LHCN-M2 (cell line): Measurements from ENCODE around the gene ERGIC1. TPM values are rescaled to one million over a fixed set of nuclear protein-coding genes. Genes with fewer than 3 reads are reported as not detected.

ENCODE experiments used
- DNase-seq: peaks from one replicate; pipeline ENCODE4 v3.0.0-alpha.2; 2012; ENCODE audit warnings: low read depth
- total RNA-seq: library from RNA; depleted of rRNA; stranded (reverse); fragments of >200 nt; gene quantifications from 2 replicates; pipeline ENCODE4 v1.2.3, GENCODE V29; 2014; rRNA removed

Gene ERGIC1
- total RNA-seq, 1 experiment from 2014 or later: 152 TPM

DNA sequence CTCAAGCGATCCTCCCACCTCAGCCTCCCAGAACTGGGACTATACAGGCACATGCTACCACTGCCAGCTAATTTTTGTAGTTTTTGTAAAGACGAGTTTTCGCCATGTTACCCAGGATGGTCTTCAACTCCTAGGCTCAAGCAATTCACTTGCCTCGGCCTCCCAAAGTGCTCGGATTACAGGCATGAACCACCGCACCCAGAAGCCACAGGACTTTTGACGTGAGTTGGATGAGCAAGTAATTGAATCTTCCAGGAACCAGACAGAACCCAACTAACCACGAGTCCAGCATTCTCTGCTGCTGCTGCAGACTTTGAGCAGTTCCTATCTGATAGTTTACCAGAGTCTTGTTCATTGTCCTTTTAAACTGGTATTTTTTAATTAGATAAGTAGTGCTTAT is 139.9 kb downstream of the ERGIC1 start:
- DNase-seq: no peak

DNA sequence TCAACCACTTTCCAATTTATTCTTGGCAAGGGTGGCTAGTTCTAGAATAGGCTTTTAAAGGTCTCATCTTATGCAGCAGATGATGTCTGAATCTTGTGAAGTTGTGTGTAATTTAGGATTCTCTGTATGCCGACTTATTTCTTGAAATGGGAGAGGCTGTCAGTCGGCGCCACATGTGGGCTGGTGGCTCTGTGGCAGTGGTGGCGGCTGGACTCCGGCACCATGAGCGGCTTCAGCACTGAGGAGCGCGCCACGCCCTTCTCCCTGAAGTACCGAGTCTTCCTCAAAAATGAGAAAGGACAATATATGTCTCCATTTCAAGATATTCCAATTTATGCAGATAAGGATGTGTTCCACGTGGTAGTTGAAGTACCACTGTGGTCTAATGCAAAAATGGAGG is 141.2 kb downstream of the ERGIC1 start:
- no peak for DNase-seq

DNA sequence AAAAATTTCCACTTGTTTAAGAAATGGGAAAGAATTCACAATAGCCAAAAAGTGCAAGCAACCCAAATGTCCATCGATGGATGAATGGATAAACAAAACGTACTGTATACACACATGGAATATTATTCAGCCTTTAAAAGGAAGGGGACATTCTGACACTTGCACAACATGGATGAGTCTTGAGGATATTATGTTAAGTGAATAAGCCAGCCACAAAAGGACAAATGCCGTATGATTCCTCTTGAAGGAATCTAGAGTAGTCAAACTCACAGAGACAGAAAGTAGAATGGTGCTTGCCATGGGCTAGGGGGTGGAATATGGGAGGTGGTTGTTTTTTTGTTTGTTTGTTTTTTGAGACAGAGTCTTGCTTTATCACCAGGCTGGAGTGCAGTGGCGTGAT is 145.7 kb downstream of the ERGIC1 start:
- DNase-seq: peak; percentile 74

DNA sequence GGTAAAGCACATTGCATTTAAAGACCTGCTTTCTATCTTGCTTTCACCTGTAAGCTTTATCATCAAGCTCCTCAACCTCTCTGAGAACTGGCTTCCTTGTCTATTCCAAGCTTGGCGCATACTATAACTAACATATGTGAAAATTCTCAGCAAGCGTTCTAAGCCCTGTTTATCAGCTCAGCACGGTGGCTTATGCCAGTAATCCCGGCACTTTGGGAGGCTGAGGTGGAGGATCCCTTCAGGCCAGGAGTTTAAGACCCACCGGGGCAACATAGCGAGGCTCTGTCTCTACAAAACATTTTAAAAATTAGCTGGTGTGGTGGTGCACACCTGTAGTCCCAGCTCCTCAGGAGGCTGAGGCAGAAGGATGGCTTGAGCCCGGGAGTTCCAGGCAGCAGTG is 147.9 kb downstream of the ERGIC1 start:
- DNase-seq: no peak

DNA sequence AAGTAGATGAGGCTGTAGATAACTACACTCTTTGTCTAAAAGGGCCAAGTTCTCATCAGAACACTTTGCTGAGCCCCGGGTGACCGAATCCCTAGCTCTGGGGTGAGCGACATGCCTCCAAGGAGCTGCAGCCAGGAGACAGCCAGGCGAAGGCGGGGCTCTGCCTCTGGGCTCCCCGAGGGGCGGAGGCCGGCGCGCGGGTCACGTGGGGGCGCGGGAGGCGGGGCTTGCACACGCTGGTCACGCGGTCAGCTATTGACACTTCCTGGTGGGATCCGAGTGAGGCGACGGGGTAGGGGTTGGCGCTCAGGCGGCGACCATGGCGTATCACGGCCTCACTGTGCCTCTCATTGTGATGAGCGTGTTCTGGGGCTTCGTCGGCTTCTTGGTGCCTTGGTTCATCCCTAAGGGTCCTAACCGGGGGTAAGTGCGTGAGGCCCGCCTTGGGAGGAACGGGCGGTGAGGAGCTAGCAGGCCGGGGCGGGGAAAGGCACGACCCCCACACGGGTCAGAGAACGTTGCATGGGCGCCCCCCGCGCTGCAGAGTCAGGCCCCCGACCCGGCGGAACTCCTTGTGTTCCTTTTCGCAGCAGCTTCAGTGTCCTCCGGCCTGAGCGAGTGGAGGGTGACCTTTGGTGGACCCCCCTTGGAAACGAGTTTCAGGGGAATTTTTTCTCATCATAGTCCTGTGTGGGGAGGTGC is 149.6 kb downstream of the ERGIC1 start, which contains the start of gene ATP6V0E1:
Gene ATP6V0E1 (plus strand): TSS at position 230 of the 702 bp plus-strand sequence. CDS start 90 bp downstream, at position 320.
- peak; percentile 91 for DNase-seq

DNA sequence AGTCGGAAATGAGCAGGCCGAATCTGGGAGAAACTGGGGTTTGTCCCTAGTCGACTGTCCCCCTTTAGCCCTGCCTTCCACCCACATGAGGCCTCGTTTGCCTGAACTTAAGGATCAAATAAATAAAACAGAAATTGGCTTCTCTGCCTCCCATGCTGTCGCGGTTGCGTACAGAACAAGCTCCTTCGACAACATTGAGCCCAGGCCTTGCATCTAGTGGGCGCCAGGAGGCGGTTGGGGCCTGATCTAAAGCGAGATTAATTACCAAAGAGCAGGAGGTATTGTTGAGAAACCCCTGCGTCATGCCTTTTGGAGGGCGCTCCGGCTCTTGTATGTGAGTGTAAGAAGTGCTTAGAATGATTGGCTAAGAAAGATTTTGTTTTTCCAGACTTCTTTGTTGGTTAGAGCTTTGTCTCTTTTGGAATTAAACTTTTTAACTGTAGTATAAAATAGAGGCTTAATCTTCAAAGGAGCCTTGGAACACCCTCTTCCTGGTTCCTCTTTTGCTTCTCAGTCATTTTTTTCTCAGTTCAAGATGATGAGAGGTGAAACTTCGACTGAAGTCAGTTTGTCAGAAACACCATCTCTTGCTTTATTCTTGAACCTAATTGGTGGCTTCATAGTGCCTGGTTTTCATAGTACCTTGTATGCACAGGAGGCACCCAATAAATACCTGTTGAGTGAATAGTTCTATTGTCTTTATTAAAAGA is 150.3 kb downstream of the ERGIC1 start:
- peak; percentile 84 for DNase-seq

DNA sequence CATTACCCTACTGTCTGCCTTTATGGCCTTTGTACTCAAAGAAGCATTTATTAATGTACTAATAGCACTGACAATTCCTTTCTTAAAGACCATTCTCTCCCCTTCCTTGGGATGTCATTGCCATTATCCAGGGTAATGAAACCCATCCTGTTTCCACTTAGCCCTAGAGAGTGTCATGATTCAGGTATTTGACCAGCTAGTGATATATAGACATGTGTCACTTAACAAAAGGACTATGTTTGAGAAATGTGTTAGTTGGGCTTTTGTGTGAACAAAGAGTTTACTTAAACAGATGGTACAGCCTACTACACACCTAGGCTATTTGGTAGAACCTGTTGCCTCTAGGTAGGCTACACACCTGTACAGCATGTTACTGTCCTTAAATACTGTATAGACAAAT is 151.5 kb downstream of the ERGIC1 start:
- DNase-seq: no peak

DNA sequence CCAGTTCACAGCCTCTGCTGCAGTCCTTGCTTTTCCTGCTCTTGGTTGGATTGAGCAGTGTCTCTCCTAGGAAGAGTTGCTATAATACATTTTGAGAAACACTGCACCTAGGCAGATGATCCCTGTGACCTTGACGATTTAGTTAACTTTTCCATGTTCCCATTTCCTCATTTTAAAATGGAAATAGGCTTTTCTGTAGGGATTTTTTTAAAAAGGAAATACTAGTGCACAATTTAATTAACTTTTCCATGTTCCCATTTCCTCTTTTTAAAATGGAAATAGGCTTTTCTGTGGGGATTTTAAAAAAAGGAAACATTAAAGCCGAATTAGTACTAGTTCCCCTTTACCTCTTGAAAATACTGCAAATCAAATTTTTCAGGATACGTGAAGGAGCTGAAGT is 154.2 kb downstream of the ERGIC1 start:
- DNase-seq: no peak

DNA sequence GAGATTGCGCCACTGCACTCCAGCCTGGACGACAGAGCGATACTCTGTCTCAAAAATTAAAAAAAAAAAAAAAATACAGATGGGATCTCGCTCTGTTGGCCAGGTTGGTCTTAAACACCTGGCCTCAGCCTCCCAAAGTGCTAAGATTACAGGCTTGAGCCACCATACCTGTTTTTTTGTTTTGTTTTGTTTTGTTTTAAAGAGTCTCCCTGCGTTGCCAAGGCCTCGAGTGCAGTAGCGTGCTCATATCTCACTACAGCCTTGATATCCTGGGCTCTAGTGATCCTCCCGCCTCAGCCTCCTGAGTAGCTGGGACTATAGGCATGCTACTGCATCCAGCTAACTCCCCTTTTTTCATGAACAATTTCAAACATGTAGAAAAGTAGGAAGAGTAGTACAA is 156.7 kb downstream of the ERGIC1 start:
- DNase-seq: no peak

DNA sequence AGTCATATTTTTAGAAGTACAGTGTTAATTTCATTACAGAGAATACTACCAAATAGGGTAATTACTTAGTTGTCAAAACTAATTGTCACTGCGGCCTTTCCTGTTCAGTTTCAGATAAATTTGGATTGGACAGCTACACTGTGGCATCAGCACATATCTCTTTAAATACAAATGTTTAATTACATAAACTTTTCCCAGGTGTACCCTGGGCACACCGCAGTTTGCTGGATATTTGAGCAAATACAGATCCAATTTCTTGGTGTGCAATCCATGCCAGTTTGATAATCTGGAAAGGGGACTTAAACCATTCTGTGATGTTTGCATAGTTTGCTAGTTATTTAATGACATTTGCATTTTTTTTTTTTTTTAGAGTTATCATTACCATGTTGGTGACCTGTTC is 160.4 kb downstream of the ERGIC1 start:
- DNase-seq: no peak

DNA sequence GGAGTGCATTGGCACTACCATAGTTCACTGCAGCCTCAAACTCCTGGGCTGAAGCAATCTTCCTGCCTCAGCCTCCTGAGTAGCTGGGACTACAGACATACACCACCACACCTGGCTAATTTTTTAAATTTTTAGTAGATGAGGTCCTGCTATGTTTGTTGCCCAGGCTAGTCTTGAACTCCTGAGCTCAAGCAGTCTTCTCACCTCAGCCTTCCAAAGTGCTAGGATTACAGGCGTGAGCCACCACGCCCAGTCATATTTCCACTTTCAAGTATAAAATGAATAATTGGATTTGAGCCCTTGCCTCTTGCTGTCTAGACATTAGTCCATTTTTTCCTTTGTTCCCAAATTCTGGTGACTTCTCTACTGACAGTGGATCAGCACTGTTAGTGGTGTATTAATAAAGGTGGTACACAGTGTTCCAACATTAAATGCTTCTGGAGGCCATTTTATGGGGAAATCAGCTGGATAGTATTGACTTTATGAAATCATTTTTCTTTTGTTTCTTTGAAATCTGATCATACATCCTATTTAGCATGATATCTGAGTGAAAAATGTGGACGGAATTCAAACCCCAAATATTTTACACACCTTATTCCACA is 165.4 kb downstream of the ERGIC1 start:
- no peak for DNase-seq

DNA sequence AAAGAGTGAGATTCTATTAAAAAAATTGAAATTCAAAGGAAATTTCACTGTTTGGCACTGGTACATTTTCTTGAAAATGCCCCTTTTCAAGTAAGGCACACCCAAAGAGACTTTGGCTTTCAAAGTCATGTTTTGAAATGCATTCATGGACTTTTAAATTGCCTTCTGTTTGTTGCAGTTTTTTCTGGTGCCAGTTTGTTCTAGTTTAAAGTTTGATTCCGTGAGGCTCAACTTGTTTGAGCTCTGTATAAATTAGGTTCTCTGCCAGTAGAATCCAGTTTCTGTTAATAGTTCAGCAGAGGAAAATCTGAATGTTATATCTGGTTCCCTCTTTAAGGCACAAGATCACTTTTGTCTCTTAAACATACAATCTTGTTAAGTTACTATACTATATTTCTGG is 165.9 kb downstream of the ERGIC1 start:
- no peak for DNase-seq

DNA sequence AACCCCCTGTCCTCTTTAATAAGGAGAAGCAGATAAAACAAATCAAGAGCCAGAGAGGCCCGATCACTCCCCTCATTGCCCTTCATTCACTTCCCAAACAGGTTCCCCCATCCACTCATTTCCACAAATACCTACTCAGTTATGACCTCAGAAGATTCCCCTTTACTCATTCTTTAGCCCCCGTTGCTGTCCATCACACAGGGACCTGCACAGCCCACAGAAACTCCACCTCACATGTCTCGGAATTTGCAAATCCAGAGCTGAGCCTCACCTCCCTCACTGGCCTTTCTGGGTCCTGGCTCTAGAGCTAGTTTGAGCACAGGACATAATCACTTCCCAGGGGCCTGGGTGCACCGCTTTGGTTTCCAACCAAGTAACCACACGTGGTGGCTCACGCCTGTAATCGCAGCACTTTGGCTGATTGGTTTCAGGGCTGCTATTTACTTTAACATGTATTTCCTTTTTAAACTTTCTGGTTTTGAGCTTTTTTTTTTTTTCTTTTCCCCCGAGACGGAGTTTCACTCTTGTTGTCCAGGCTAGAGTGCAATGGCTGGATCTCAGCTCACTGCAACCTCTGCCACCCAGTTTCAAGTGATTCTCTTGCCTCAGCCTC is 167.3 kb downstream of the ERGIC1 start:
- no peak for DNase-seq

Other genes with a start within 250 kb of the ERGIC1 start
- gene NEURL1B, start 193.0 kb upstream of the ERGIC1 start, total RNA-seq: 12.3 and 14.6 TPM in 2 replicates
- 87.6 and 101 TPM in 2 replicates for gene DUSP1, start 63.1 kb upstream of the ERGIC1 start, total RNA-seq
- gene RPL26L1, start 125.2 kb downstream of the ERGIC1 start, total RNA-seq: 63.0 and 64.3 TPM in 2 replicates
- 165 and 195 TPM in 2 replicates for gene ATP6V0E1, start 149.5 kb downstream of the ERGIC1 start, total RNA-seq
- gene CREBRF, start 222.1 kb downstream of the ERGIC1 start, total RNA-seq: 7.0 and 9.6 TPM in 2 replicates